NB4 (cell line): ENCODE measurements around the gene IL17RA.

Experiments used
- DNase-seq: peaks from one replicate; pipeline ENCODE4 v3.0.0; 2010; ENCODE audit warnings: low read depth
- H3K4me3 ChIP-seq: one replicate; pipeline ENCODE4 v1.5.1; 2011; ENCODE audit warnings: mild to moderate bottlenecking, low read depth, low read length, moderate library complexity
- CTCF ChIP-seq: IDR thresholded peaks from one replicate; pipeline ENCODE4 v1.5.1; 2012; ENCODE audit warnings: low read depth, low read length
- MAX ChIP-seq: IDR thresholded peaks from 2 replicates; pipeline ENCODE4 v1.6.1; 2011; ENCODE audit warnings: low read depth, low read length
- MYC ChIP-seq: IDR thresholded peaks from 2 replicates; pipeline ENCODE4 v1.6.1; 2011; ENCODE audit warnings: low read depth, low read length
- POLR2A ChIP-seq: IDR thresholded peaks from 2 replicates; pipeline ENCODE4 v1.6.1; 2011; ENCODE audit warnings: mild to moderate bottlenecking; ENCODE audit not compliant: insufficient read length; ENCODE audit errors: extremely low read depth

The IL17RA gene

DNA sequence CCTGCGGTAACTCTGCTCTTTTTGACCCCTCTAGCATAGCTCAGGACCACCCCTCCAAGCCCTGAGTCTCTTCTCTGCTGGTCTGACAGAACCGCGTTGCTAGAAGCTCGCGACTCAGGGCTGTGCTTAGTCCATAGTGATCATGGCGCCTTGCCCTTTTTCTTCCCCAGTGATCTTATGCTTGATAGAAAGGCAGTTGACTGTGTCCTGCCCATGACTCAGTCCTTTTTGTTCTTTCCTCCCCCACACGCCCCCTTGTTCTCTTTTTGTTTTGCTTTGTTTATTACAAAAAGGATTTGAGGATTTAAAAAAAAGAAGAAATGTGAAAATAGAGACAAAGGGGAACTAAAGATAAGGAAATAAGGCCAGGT lies 17.5 kb downstream of the IL17RA start:
- peak; percentile 36; the same call in 1 of the 2 replicates for TF ChIP-seq MAX
- 0 out of 2 replicates have a peak, but pooled peaks have one; percentile 19 for TF ChIP-seq MYC
- no peak for TF ChIP-seq POLR2A

DNA sequence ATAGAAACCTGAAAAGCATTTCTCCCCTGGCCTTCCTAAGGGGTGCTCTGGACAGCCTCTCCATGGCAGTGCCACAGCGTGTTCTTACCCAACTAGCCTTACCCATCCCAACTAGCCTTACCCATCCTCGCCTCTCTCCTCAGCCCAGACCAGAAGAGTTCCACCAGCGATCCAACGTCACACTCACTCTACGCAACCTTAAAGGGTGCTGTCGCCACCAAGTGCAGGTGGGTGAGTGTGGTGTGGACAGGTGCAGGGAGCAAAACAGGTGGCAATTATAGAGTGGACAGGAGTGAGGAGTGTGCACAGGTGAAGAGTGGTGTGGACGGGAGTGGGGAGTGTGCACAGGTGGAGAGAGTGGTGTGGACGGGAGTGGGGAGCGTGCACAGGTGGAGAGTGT lies 18.6 kb downstream of the IL17RA start:
- DNase-seq = peak; percentile 6
- TF ChIP-seq CTCF (no peak), MAX (no peak), POLR2A (no peak), MYC (no peak)
- no peak overlapping the region for H3K4me3 ChIP-seq

More for the DNA sequence above, 17.5 kb downstream of the IL17RA start:
- peak; percentile 85 for DNase-seq
- no peak overlapping the region for H3K4me3 ChIP-seq

DNA sequence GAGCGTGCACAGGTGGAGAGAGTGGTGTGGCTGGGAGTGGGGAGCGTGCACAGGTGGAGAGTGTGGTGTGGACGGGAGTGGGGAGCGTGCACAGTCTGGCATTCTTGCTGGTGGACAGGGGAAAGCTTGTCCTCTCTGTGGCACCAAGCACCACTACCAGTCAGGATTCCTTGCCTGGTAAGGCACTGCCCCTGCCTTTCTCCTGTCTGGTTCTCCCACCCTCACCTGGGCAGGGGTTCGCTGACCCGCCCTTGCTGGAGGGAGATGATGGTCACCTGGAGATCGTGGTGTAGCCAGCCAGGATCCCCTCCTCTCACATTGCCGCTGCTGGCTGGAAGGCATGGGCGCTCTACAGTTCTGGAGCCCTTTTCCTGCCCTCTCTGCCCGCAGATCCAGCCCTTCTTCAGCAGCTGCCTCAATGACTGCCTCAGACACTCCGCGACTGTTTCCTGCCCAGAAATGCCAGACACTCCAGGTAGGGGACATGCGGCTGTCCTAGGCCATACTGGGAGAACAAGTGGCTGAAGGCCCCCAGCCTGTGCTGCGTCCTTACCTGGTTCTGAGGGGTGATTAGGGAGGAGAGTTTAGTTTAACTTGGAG lies 19.6 kb downstream of the IL17RA start:
- no peak for DNase-seq
- no peak for TF ChIP-seq MYC
- TF ChIP-seq CTCF = no peak
- no peak for TF ChIP-seq POLR2A
- no peak for TF ChIP-seq MAX
- H3K4me3 ChIP-seq = no peak overlapping the region

- peak; percentile 21 for DNase-seq
Observed at GRCh38 chr22:17105143-17106129, 20.6 kb downstream of the IL17RA start.

DNA sequence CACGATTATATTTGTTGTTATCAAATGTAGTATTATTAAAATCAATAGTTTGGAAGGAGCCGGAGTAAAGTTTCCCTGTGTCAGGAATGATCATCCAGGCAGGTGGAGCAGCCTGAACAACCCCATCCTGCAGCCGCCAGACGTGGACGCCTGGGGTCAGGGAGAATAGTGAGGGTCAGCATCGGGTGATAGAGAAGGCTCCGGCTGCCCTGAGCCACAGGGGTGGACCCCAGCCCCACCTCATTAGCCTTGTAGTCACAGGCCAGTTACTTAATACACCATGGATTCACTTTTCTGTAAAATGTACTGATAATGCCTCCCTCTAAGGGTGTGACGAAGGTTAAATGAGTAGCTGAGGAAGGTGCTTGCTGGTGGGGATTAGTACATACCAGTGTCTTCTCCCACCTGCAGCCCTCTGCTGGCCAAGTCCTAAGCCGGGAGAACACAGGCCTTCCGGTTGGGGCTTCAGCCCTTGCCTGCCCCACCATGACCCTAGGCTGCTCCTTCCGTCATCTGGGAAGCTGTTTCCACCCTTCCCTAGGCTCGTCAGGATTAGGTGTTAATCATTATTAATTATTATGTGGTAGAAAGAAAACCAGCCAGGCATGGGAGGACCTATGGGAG lies 21.5 kb downstream of the IL17RA start:
- peak; percentile 86 for DNase-seq
- TF ChIP-seq MYC (no peak), POLR2A (no peak), MAX (no peak), CTCF (peak; percentile 60)
- H3K4me3 ChIP-seq = peak overlapping the region; percentile 12

More at GRCh38 chr22:17105143-17106129, 20.6 kb downstream of the IL17RA start:
- peak overlapping the region; percentile 12 for H3K4me3 ChIP-seq
- TF ChIP-seq MYC (no peak), CTCF (no peak), MAX (no peak), POLR2A (no peak)
